Hematopoietic multipotent progenitor cell (in vitro differentiated cells): ENCODE results near the gene BMAL2. TPM values are rescaled to one million over a fixed set of nuclear protein-coding genes. Genes with fewer than 3 reads are reported as not detected.

Source experiments
- DNase-seq, 3 donors: peaks; one replicate each; pipeline ENCODE4 v3.0.0-alpha.2; 2011 to 2015; ENCODE audit warnings: low read depth in 2 of 3, low spot score in 2 of 3
- total RNA-seq: library from RNA; depleted of rRNA; stranded (reverse); fragments of >200 nt; gene quantifications from one replicate; pipeline ENCODE4 v1.2.3, GENCODE V29; 2012

BMAL2 gene
- total RNA-seq, 1 donor, result 4.0 TPM

DNA sequence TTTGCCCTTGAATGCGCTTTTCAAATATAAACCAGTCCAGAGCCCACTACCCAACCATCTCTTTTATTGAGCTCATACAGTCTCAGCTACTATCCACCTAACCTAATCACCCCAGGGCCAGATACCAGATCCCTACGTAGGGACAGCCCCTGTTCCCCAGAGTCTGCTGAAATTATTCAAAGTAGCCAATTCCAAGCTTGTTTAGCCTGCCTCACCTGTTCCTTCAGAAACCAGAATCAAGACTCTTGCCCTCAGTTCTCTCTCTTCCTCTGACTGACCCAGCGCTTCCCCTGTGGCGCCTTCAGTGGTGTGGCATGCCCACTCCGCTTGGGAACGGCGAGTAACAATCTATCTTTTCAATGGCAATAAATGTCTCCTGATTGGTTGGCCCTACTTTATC, 18.8 kb downstream of the BMAL2 start:
- DNase-seq, result no peak

GRCh38 chr12:27355486-27355885, 22.9 kb downstream of the BMAL2 start:
- no peak for DNase-seq

DNA sequence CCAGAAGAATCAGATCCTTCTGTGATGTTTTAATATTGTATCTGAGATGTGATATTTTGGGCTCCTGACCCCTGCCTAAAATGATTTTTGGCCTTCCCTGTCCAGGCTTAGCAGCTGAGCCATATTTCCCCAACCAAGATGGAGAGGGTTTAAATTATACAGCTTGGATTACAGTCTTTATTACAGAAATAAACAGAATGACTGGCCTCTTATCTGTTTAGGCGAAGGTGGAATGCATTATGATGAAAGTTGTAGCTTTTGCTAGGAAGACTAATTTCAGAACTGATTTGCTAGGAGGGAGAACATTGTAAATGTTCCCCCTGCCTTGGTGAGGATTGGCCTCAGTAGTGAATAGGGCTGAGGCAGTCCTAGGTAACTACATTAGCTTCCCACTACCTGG, 23.3 kb downstream of the BMAL2 start:
- DNase-seq, result no peak

DNA sequence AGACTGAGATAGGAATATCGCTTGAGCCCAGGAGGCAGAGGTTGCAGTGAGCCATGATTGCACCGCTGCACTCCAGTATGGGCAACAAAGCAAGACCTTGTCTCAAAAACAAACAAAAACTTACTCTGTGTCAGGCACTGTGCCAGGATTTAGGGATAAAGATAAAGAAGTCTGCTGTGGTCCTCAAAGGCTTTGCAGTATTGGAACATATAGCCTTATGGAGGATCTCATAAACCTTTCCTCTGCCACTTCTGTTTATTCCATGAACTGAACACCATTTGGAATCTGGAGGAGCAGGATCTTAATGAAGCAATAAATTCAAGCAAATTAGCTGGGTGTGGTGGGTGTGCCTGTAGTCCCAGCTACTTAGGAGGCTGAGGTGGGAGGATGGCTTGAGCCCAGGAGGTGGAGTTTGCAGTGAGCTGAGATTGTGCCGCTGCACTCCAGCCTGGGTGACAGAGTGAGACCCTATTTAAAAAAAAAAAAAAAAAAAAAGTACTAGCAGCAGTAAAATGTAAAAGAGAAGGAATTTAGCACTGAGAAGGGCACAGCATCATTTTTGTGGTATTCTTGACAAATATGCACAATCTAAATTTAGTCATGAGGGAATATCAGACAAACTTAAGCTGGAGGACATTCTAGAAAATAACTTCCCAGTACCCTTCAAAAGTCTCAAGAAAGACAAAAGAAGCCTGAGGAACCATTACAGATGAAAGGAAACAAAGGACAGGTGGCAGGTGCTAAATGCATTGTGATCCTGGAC, 27.1 kb downstream of the BMAL2 start:
- DNase-seq, result no peak

DNA sequence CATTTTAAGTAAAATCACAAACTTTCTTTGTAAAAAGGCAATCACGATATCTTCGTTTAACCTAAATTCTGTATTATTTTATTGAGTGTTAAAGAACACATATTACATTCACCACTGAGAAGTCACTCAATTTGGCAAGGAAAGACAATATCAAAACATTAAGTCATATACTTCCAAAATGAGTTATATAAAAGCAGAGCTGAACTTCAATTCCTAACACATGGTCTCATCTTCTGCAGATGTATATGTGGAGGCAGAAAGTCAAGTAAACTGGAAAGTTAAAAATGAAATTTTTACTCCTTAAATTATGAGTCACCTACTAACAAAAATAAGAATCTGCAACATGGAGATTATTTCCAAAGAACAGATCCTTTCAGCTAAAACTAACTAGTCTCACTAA, 28.7 kb downstream of the BMAL2 start:
- no peak for DNase-seq

GRCh38 chr12:27366621-27367020, 34.0 kb downstream of the BMAL2 start:
- no peak for DNase-seq

DNA sequence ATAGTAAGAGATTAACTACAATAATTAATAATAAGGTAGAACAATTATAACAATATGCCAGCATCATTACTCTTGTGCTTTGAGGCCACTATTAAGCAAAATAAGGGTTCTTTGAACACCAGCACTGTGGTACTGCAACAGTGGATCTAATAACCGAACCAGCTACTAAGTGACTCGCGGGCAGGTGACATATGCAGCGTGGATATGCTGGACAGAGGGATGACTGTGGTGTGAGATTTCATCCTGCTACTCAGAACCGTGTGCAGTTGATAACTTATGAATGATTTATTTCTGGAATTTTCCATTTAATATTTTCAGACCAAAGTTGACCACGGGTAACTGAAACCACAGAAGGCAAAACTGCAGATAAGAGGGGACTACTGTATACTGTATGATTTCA, 34.4 kb downstream of the BMAL2 start:
- DNase-seq, result no peak

DNA sequence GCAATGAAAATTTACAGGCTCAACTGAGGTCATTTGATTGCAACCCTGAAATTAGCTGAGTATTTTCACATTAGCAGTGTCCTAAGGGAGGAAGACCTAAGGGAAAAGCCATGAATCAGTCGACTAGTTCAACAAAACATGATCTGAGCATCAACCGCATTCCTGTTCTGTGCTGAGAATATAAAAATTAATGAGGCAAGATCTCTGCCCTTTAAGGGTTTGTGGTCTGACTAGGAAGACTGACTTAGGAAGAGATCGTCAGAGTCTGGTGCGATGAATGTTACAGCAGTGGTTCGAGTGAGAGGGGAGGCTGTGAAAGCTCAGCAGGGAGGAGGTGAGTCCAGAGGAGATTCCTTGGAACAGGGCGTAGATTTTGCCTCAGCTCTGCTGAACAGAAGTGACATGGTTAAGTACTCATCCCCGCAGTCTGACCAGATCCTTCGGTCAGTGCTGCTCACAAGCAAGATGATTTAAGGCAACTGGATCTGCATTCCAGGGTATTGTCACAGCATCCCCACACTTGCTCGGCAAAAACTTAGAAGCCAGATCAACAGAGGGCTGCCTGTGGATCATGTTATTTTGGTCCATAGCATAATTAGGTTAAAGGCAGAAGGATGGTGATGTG, 49.6 kb downstream of the BMAL2 start:
- DNase-seq, result no peak

Other genes with a start within 250 kb of the BMAL2 start
- gene STK38L, start 88.5 kb upstream of the BMAL2 start, total RNA-seq, result 5.4 TPM
- gene SMCO2, start 113.9 kb downstream of the BMAL2 start, total RNA-seq, result not detected
- gene PPFIBP1, start 191.4 kb downstream of the BMAL2 start, total RNA-seq, result 20.2 TPM